Neural cell (in vitro differentiated cells): Measurements from ENCODE around the gene SPCS3. TPM values are rescaled to one million over a fixed set of nuclear protein-coding genes. Genes with fewer than 3 reads are reported as not detected.
A peak's percentile ranks its signal among the peaks of the same experiment; 100 is the strongest.

Source experiments
- H2AFZ ChIP-seq: fragments of 200-600, 300-800 bp; sonication (generic), shearing (Covaris generic); 2 replicates; pipeline ENCODE4 v1.6.0; 2014; ENCODE audit warnings: low read depth, mild to moderate bottlenecking, antibody characterized with exemption, low read length, moderate library complexity
- H3F3A ChIP-seq: fragments of 200-600 bp; shearing (Covaris generic); 2 replicates; pipeline ENCODE4 v1.6.1; 2016; ENCODE audit warnings: mild to moderate bottlenecking, moderate library complexity, mixed read lengths, antibody characterized with exemption, low read length; ENCODE audit not compliant: insufficient read depth, poor library complexity, severe bottlenecking
- H3K27ac ChIP-seq: fragments of 200-600, 300-800 bp; sonication (generic), shearing (Covaris generic); 2 replicates; pipeline ENCODE4 v1.5.1; 2014; ENCODE audit warnings: mild to moderate bottlenecking, low read length, moderate library complexity
- H3K27me3 ChIP-seq: fragments of 300-800, 200-600 bp; sonication (generic), shearing (Covaris generic); 2 replicates; pipeline ENCODE4 v1.6.0; 2014; ENCODE audit warnings: mild to moderate bottlenecking, low read depth, low read length, moderate library complexity; ENCODE audit not compliant: insufficient read depth
- H3K36me3 ChIP-seq: fragments of 300-800, 200-600 bp; sonication (generic), shearing (Covaris generic); 2 replicates; pipeline ENCODE4 v1.5.1; 2014; ENCODE audit warnings: mild to moderate bottlenecking, antibody characterized with exemption, low read length, moderate library complexity; ENCODE audit not compliant: insufficient read depth
- H3K4me2 ChIP-seq: fragments of 300-800, 200-600 bp; sonication (generic), shearing (Covaris generic); 2 replicates; pipeline ENCODE4 v1.6.0; 2014; ENCODE audit warnings: mild to moderate bottlenecking, low read length
- H3K4me3 ChIP-seq: fragments of 300-800, 200-600 bp; sonication (generic), shearing (Covaris generic); 2 replicates; pipeline ENCODE4 v1.5.1; 2014; ENCODE audit warnings: mild to moderate bottlenecking, low read length, moderate library complexity
- H3K79me2 ChIP-seq: fragments of 200-600 bp; shearing (Covaris generic); replicated peaks from 2 replicates; pipeline ENCODE4 v1.6.0; 2014; ENCODE audit warnings: mild to moderate bottlenecking, low read length, moderate library complexity; ENCODE audit not compliant: insufficient read depth
- H3K9ac ChIP-seq: fragments of 300-800, 200-600 bp; sonication (generic), shearing (Covaris generic); 2 replicates; pipeline ENCODE4 v1.6.1; 2016; ENCODE audit warnings: mild to moderate bottlenecking, low read length, mixed read lengths
- H3K9me2 ChIP-seq: fragments of 200-600 bp; shearing (Covaris generic); 2 replicates; pipeline ENCODE4 v1.6.1; 2016; ENCODE audit warnings: mild to moderate bottlenecking, low read length, mixed read lengths; ENCODE audit not compliant: insufficient read depth
- H3K9me3 ChIP-seq: fragments of 200-600, 300-800 bp; sonication (generic), shearing (Covaris generic); 2 replicates; pipeline ENCODE4 v1.6.1; 2016; ENCODE audit warnings: mild to moderate bottlenecking, mixed run types, low read length, moderate library complexity, mixed read lengths
- H4K20me1 ChIP-seq: fragments of 200-600 bp; shearing (Covaris generic); 2 replicates; pipeline ENCODE4 v1.6.1; 2016; ENCODE audit warnings: mild to moderate bottlenecking, mixed run types; ENCODE audit not compliant: insufficient read depth
- EP300 ChIP-seq: fragments of 450-650 bp; conservative IDR thresholded peaks from 2 replicates; pipeline ENCODE4 v1.6.1; 2014; ENCODE audit warnings: antibody characterized with exemption, mild to moderate bottlenecking, moderate library complexity; ENCODE audit not compliant: poor library complexity, severe bottlenecking
- EZH2 ChIP-seq: fragments of 200-600, 300-800 bp; shearing (Covaris generic), sonication (generic); IDR thresholded peaks from 2 replicates; pipeline ENCODE4 v1.6.1; 2014; ENCODE audit warnings: antibody characterized with exemption, low read length, borderline replicate concordance, mild to moderate bottlenecking; ENCODE audit not compliant: insufficient read depth, poor library complexity, severe bottlenecking
- MXI1 ChIP-seq: fragments of 450-650 bp; conservative IDR thresholded peaks from 2 replicates; pipeline ENCODE4 v1.6.1; 2014; ENCODE audit warnings: antibody characterized with exemption, mild to moderate bottlenecking; ENCODE audit not compliant: poor library complexity, severe bottlenecking
- POLR2AphosphoS5 ChIP-seq: IDR thresholded peaks from 2 replicates; pipeline ENCODE4 v1.6.1; 2012
- RAD21 ChIP-seq: fragments of 450-650 bp; conservative IDR thresholded peaks from 2 replicates; pipeline ENCODE4 v1.6.1; 2014; ENCODE audit warnings: antibody characterized with exemption, mild to moderate bottlenecking, moderate library complexity
- SMC3 ChIP-seq: fragments of 450-650 bp; conservative IDR thresholded peaks from 2 replicates; pipeline ENCODE4 v1.6.1; 2014; ENCODE audit warnings: antibody characterized with exemption, mild to moderate bottlenecking, moderate library complexity; ENCODE audit not compliant: poor library complexity
- TAF1 ChIP-seq: IDR thresholded peaks from 2 replicates; pipeline ENCODE4 v1.6.1; 2012; ENCODE audit warnings: low read depth
- polyA minus RNA-seq: library from RNA; depleted of rRNA, polyadenylated mRNA; stranded (reverse); fragments of >200 nt; gene quantifications from 2 replicates; pipeline ENCODE4 v1.2.3, GENCODE V29; 2014
- polyA plus RNA-seq: library from polyadenylated mRNA; depleted of rRNA; stranded (reverse); fragments of >200 nt; gene quantifications from 2 replicates; pipeline ENCODE4 v1.2.3, GENCODE V29; 2014
- TF ChIP-seq, protein P1 (sequence below): IDR thresholded peaks from 2 replicates; pipeline ENCODE4 v1.6.1; 2012; ENCODE audit warnings: borderline replicate concordance
- TF ChIP-seq, protein P2 (sequence below): fragments of 450-650 bp; IDR thresholded peaks from 2 replicates; pipeline ENCODE4 v1.5.1; 2014; ENCODE audit warnings: antibody characterized with exemption, mild to moderate bottlenecking, moderate library complexity; ENCODE audit not compliant: poor library complexity, severe bottlenecking

The SPCS3 gene
- polyA plus RNA-seq: 84.8 and 104 TPM in 2 replicates
- polyA minus RNA-seq: 117 and 126 TPM in 2 replicates

DNA sequence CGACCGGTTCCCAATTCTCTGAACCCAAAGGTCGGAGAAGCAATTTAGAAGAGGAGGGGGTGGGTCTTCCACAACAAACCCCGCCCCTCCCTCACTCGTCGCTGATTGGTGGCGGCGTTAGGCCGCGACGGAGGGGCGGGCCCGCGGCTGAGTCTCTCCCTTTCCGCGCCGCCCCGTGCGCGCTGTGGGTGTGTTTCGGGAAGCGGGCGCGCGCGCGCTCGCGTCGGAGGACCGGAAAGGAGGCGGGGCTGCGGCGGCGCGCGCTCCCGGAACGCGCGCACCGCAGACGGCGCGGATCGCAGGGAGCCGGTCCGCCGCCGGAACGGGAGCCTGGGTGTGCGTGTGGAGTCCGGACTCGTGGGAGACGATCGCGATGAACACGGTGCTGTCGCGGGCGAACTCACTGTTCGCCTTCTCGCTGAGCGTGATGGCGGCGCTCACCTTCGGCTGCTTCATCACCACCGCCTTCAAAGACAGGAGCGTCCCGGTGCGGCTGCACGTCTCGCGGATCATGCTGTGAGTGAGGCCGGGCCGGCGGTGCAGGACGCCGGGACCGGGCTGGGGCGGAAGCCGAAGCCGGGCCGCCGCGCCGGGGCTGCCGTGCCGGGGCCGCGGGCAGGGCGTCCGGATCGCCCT is at the start of gene SPCS3:
TSS of gene SPCS3 (plus strand) at position 263 of the 636 bp plus-strand sequence. CDS start at position 374, 111 bp downstream.
- H3K9me2 ChIP-seq: no peaks in the 10 kb centered on the region
- peak within 1 kb of the TSS; percentile 77 for H3K4me2 ChIP-seq
- no peaks in the 10 kb centered on the region for H3F3A ChIP-seq
- peak within 1 kb of the TSS; percentile 83 for H3K9ac ChIP-seq
- H3K36me3 ChIP-seq: no peaks in the 10 kb centered on the region
- H3K27me3 ChIP-seq: no peaks in the 10 kb centered on the region
- H3K4me3 ChIP-seq: peak within 1 kb of the TSS; percentile 86
- peaks cover 39% of the 10 kb centered on the region for H3K79me2 ChIP-seq
- H2AFZ ChIP-seq: peak within 1 kb of the TSS; percentile 96
- TF ChIP-seq, protein P1, sequence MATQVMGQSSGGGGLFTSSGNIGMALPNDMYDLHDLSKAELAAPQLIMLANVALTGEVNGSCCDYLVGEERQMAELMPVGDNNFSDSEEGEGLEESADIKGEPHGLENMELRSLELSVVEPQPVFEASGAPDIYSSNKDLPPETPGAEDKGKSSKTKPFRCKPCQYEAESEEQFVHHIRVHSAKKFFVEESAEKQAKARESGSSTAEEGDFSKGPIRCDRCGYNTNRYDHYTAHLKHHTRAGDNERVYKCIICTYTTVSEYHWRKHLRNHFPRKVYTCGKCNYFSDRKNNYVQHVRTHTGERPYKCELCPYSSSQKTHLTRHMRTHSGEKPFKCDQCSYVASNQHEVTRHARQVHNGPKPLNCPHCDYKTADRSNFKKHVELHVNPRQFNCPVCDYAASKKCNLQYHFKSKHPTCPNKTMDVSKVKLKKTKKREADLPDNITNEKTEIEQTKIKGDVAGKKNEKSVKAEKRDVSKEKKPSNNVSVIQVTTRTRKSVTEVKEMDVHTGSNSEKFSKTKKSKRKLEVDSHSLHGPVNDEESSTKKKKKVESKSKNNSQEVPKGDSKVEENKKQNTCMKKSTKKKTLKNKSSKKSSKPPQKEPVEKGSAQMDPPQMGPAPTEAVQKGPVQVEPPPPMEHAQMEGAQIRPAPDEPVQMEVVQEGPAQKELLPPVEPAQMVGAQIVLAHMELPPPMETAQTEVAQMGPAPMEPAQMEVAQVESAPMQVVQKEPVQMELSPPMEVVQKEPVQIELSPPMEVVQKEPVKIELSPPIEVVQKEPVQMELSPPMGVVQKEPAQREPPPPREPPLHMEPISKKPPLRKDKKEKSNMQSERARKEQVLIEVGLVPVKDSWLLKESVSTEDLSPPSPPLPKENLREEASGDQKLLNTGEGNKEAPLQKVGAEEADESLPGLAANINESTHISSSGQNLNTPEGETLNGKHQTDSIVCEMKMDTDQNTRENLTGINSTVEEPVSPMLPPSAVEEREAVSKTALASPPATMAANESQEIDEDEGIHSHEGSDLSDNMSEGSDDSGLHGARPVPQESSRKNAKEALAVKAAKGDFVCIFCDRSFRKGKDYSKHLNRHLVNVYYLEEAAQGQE: peak; percentile 81
- TF ChIP-seq MXI1 (no peak), EZH2 (no peak), EP300 (peak; percentile 53), POLR2AphosphoS5 (peak; percentile 92), RAD21 (no peak), TAF1 (peak; percentile 75), SMC3 (peak; percentile 43)
- TF ChIP-seq, protein P2, sequence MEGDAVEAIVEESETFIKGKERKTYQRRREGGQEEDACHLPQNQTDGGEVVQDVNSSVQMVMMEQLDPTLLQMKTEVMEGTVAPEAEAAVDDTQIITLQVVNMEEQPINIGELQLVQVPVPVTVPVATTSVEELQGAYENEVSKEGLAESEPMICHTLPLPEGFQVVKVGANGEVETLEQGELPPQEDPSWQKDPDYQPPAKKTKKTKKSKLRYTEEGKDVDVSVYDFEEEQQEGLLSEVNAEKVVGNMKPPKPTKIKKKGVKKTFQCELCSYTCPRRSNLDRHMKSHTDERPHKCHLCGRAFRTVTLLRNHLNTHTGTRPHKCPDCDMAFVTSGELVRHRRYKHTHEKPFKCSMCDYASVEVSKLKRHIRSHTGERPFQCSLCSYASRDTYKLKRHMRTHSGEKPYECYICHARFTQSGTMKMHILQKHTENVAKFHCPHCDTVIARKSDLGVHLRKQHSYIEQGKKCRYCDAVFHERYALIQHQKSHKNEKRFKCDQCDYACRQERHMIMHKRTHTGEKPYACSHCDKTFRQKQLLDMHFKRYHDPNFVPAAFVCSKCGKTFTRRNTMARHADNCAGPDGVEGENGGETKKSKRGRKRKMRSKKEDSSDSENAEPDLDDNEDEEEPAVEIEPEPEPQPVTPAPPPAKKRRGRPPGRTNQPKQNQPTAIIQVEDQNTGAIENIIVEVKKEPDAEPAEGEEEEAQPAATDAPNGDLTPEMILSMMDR: peak; percentile 16
- H3K9me3 ChIP-seq: no peaks in the 10 kb centered on the region
- peak within 1 kb of the TSS; percentile 82 for H3K27ac ChIP-seq
- H4K20me1 ChIP-seq: no peaks in the 10 kb centered on the region

DNA sequence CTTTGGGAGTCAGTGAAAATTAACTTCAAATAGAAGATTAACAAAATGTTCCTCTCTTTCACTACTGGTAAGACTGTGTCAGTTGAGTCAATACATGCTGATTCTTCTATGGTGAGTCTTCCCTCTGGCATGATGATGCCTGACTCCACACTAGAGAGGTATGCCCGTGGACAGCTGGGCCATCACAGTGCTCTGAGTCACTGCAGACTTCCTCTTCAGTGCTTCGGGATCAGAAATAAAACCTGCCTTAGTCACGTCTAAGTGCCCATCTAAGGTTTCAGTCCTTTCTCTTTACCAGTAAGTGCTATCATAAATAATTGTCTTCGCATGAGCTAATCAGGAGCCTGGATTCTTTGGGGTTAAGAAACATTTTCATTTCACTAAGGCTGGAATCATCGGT is 49.1 kb upstream of the SPCS3 start:
- Histone ChIP-seq H3K79me2 (no peaks in the 10 kb centered on the region), H3K27me3 (no peaks in the 10 kb centered on the region), H3F3A (no peaks in the 10 kb centered on the region), H3K9me3 (no peaks in the 10 kb centered on the region), H3K9me2 (no peaks in the 10 kb centered on the region), H4K20me1 (no peaks in the 10 kb centered on the region), H3K4me2 (no peak overlapping the region), H3K9ac (no peak overlapping the region), H3K27ac (no peak overlapping the region), H3K36me3 (no peaks in the 10 kb centered on the region), H2AFZ (no peak overlapping the region), H3K4me3 (no peak overlapping the region)
- TF ChIP-seq EP300 (no peak), MXI1 (no peak), POLR2AphosphoS5 (no peak), EZH2 (no peak), TAF1 (no peak), SMC3 (no peak), RAD21 (no peak)
- TF ChIP-seq, protein P1: no peak
- TF ChIP-seq, protein P2: no peak
